Umbilical cord (tissue), 2 donors: ENCODE measurements around the gene CFAP107. TPM values are rescaled to one million over a fixed set of nuclear protein-coding genes. Genes with fewer than 3 reads are reported as not detected.

Experiments used
- DNase-seq: peaks from one replicate; pipeline ENCODE4 v3.0.0-alpha.2; 2015; ENCODE audit warnings: low spot score
- total RNA-seq: library from RNA; depleted of rRNA; stranded (reverse); fragments of >200 nt; gene quantifications from one replicate; pipeline ENCODE4 v1.2.3, GENCODE V29; 2014; ENCODE audit warnings: low replicate concordance; ENCODE audit not compliant: insufficient read depth

Gene CFAP107
- total RNA-seq, 1 donor from 2014 or later: not detected

DNA sequence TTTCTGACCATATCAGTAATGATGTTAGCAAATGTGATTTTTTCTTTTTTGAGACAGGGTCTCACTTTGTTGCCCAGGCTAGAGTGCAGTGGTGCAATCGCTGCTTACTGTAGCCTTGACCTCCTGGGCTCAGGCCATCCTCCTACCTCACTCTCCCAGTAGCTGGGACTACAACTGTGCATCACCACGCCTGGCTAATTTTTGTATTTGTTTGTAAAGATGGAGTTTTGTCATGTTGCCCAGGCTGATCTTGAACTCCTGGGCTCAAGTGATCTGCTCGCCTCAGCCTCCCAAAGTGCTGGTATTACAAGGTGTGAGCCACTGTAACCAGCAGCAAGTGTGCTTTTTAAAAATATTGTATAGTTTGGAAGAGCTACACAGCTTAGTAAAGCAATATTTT is 4.1 kb upstream of the CFAP107 start:
- no peak for DNase-seq

DNA sequence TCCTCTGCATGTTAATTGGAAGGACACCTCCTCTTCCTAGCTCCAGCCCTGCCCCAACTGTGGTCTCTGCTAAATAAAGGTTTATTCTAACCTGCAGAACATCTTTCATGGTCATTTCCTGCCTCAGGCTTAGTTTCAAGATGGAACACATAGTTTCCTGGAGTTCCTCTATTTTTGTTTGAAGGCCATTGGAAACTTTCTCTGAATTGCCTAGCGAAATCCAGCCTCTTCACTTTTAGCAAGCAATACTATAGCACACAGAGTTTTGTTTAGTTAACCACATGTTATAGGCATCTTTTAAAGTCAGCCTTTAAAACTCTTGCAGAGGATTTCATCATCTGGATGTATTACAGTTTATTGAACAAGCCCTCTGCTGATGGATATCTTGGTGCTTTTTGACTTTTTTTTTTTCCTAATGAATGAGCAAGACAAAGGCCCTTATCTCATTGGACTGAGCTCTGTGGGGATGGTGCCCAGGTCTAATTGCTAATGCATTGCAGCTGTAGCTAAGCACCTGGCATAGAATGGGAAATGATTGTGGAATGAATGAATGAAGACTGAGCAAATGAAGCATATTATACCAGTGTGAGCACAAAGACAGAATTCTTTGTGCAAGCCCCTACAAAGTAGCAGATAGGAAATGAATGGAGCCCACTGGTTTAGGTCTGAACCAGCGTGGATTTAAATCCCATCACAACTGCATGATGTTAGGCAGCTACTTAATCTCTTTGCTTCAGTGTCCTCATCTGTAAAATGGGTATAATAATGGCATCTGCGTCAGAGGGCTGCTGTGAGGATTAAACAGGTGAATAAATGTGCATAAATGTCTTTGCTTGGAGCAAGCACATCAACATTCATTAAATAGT is 641 bp upstream of the CFAP107 start:
- DNase-seq: no peak

DNA sequence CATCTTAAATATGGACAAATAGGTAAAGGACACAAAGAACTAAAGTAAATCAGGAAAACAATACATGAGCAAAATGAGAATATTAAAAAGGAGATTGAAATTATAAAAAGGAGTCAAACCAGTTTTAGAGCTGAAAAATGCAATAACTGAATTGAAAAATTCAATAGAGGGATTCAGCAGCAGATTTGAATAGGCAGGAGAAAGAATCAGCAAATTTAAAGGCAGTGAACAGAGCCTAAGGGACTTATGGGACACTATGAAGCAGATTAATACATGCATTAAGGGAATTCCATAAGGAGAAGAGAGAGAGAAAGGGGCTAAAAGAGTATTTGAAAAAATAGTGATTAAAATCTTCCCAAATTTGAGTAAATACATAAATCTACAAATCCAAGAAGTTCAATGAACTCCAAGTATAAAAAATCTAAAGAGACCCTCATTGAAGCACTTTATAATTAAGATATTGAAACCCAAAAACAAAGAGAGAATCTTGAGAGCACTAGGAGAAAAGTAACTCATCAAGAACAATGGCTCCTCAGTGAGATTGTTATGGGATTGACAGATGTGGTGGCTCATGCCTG is 2.9 kb downstream of the CFAP107 start:
- DNase-seq: no peak

DNA sequence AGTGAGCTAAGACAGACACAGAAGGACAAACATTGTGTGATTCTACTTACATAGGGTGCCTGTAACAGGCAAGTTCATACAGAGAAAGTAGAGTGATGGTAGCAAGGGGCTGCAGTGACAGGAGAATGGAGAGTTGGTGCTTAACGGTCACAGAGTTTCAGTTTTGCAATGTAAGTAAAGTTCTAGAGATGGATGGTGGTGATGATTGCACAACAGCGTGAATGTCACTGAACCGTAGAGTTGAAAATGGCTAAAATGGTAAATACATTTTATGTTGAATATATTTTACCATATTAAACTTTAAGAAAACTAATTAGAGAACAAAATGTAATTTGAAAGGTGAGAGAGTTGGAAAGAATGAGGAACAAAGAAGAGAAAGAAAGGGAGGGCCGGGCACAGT is 8.7 kb downstream of the CFAP107 start:
- DNase-seq: no peak

DNA sequence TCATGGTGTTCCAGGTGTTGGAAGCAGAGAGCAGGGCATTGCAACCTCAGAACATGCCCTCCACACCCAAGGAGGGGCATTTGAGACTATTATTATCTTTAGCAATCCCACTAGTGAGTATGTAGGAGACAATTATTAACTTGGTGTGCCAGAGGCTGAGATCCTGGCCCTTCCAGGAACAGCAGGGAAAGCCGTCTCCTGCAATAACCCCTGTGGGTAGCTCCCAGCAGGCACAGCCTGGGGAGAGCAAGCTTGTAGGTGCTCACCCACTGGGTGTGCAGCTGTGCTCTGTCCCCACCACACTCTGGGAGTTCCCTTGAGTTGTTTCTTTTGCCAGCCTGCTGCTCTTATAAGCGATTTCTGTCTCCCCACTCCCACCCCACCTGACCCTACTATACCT is 10.3 kb downstream of the CFAP107 start:
- no peak for DNase-seq

DNA sequence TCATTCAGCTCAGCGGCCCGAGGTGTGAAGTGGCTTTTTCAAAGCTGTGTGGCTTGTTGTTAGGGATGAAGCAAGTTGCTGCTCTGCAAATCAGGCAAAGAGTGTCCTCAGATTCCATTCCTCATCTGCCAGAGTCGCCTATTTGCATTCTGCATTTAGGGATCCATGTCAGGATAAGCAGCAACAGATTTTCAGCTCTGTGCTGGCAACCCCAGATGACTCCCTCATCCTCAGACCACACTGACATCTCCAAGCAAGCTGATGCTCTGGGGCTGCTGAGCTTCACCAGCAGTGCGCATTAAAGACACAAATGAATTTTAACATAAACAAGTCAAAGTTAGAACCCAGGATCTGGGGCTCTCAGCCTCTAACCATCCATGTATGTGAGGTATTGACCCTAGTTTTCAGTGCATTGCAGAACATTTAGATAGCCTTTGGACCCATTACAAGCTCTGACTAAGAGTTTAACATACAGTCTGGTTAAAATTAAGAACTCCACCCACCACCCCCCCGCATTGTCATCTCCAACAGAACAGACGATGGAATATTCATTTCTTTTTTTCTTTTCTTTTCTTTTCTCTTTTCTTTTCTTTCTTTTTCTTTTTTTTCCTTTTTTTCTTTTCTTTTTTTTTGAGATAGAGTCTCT is 10.9 kb downstream of the CFAP107 start:
- no peak for DNase-seq

DNA sequence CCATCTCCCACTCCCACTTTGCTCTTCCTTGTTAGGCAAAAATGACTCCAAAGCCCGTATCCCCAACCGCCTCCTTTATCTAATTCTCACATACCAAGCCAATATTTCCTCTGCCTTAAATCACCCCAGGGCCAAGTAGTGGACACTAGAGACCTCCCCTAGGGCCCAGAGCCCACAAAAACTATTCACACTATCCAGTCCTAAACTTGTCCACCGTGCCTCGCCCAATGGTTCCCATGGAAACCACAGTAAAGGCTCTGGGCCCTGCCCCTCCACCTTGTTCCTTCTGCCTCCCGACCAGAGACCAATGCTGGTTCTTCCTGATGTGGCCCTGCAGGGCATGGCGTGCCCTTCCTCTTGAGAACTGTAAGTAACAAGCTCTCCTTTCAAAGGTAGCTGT is 11.8 kb downstream of the CFAP107 start:
- DNase-seq: no peak

DNA sequence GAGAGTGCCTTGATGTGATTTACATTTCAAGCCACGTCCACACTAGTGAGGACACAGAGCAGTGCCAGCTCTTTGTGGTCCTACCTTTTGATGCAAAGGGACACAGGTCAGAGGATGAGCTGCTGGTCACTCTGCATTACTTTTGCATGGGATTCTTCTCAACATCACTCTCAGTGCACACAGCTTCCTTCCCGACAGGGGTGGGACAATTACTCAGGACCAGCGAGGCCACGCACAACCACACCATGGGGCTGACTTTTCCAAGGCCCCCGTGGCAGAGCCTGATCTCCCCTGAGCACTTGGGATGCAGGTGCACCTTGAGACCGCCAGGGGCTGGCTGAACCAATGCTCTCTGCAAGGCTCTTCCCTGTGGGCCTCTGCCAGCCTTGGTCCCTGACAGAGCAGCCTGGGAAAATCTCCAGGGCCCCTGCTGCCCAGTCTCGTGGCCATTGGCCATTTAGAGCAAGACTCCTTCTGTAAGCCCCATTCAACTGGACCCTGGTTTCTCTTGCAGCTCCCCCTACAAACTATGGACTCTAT is 14.3 kb downstream of the CFAP107 start:
- no peak for DNase-seq

DNA sequence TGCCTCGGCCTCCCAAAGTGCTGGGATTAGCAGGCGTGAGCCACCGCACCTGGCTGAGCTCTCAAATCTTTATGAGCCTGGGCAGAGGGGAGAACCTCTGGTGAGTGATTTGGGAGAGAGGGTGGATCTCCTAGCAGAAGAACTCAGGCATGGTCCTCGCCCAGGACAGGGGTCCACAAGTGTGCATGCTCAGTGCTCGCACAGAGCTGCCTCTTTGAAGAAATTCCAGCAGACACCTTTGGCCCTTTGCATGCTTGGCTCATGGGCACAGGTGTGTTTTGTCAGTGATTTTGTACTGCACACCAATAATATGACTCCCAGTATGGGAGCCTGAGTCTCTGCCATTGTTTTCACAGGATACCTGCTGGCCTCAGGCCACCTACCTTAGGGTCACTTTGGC is 15.8 kb downstream of the CFAP107 start:
- no peak for DNase-seq

DNA sequence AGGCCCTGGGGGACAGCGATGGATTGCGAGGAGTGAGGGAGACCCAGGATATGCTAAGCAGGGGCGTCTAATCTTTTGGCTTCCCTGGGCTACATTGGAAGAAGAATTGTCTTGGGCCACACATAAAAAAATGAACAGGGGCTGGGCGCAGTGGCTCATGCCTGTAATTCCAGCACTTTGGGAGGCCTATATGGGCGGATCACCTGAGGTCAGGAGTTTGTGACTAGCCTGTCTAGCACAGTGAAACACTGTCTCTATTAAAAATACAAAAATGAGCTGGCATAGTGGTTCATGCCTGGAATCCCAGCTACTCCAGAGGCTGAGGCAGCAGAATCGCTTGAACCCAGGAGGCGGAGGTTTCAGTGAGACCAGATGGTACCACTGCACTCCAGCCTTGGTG is 16.8 kb downstream of the CFAP107 start:
- DNase-seq: no peak

DNA sequence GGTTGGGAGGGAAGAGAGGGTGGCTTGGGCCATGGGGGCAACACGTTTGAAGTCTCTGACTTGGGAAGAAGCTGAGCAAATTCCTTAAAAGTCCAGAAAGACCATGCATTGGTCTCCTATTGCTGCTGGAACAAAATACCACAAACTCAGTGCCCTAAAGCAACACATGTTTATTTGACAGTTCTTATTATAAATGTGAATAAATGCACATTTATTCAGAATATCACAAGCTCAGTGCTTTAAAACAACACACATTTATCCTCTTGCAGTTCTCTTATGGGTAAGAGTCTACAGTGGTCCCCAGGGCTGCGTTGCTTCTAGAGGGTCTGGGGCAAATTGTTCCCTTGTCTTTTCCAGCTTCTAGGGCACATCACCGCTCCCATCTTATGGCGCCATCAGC is 17.5 kb downstream of the CFAP107 start:
- no peak for DNase-seq

DNA sequence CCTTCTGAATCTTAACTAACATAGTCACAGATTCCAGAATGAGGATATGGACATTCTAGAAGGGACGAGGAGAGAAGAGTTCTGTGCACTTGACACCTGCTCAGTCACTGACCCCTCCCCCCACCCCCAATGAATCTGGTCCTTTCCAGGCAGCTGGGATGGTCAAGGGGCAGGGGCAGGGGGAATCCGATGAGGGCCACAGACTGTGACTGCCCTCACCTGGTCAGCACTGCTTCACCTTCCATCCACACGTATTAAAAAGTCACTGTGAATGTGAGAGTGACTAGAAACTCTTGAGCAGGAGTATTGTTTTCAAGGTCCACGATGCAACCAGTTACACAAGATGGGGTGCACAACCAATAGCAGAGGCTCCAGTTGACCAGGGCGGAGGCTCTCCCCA is 18.0 kb downstream of the CFAP107 start:
- DNase-seq: no peak

DNA sequence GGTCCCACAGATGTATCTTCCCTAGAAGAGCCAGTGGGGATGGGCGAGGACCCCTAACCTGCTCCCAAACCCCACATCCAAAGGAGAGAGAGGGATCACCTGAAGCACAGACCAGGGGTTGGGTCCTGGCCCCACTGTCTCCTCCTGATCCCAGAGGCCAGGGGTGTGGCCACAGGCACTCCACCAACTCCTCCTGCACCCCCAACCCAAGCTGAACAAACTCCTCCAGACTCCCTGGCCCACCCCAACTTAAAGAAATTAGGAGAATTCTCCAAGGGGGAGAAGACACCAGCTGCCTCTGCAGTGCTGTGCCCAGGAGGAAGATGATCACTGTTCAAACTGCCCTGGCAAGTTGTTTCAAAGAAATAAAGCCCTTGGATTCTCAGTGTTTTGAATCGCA is 23.0 kb downstream of the CFAP107 start:
- no peak for DNase-seq

DNA sequence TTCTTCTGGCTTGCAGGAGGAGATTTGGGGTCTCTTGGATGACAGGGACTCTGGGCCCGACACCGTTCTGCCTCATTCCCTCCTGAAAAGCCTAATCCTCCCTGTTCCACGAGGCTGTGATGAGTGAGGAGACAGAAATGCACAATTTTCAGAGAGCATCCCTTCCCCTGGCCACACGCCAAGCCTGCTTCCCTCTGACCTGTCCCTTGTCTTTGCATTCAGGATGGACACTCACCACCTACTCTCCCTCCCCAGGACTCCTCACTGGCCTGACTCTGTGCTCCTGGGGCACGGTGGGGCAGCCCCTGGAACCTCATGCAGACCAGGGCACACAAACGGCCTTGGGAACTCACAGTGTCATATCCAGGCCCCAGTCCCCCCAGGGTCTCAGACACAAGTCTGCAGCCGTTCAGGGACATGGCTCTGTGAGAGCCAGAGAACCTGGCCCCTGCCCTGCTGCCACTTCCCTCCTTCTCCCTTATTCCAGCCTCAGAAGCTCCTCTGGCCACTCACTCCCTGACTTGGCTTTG is 24.0 kb downstream of the CFAP107 start:
- DNase-seq: no peak

DNA sequence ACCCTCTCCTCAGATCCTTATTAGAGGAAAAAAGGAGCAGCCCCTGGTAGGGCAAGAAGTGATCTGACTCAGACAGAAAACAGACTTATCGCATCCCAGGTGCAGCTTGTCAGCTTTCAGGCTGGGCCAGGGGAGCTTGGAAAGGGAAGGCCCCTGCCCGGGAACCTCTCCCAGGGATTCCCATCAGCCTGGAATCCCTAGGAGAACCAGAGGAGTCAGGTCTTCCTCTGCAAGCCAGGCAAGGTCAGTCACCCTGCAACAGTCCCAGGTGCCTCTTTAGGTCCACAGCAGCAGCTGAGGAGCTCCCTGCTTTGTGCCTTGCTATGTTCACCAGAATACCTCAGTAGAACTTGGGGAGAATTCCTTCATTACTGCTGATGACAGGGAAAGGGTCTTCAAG is 24.6 kb downstream of the CFAP107 start:
- no peak for DNase-seq

DNA sequence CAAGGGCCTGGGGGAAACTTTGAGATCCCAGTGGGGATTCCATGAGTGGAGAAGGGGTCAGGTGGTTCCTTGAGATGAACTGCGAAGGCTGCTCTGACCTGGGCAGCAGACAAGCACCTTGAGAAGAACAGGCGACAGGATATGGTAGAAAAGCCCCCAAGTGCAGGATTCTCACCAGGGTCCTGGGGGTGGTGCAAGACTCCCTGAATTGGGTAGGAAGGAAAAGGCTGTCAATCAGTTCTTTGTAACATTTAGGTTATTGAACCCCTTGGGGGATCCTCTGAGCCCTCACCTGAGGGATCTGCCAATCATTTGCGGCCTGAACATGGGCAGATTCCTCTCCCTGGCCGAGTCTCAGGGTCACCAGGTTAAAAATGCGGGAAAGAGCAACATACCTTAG is 25.2 kb downstream of the CFAP107 start:
- DNase-seq: no peak

DNA sequence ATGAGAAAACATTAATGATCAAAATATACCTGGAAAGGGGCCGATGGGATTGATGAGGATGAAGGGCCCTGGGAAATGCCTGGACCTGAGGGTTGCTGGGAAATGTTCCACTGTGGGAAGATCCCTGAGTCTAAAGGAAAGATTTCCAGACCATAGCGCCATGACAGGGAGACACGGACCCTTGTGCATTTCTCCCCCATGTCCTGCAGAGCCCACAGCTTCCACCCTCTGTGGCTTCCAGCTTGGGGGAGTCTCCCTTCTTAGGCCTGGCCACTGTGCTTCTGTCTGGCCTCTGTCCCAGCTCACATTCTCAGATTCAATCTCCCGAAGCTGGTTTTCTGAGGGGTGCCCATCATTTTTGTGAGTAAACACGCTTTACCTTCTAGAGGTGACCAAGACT is 26.5 kb downstream of the CFAP107 start:
- no peak for DNase-seq

DNA sequence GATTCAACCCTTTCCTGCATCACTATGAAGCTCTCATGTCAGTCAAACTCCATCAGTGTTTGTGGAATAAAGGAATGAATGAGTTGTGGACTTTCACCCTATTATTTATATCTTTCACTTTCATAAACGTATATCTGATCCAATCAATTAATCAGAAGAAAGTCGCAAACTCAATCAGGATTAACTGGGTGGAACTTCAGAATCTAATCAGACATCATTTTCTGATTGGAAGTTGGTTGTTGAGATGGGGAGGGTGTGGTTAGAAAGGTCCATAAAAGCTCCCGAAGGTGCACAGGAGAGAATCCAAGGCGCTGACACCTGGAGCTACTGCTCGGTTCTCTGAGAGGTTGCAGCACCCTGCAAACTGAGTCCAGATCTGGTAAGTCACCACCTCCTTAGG is 27.4 kb downstream of the CFAP107 start, which contains the start of gene PRAMEF12:
Gene PRAMEF12, plus strand, starts transcription at position 301 of the 400 bp plus-strand sequence. CDS start 1,130 bp downstream, outside the sequence.
- DNase-seq: no peak

DNA sequence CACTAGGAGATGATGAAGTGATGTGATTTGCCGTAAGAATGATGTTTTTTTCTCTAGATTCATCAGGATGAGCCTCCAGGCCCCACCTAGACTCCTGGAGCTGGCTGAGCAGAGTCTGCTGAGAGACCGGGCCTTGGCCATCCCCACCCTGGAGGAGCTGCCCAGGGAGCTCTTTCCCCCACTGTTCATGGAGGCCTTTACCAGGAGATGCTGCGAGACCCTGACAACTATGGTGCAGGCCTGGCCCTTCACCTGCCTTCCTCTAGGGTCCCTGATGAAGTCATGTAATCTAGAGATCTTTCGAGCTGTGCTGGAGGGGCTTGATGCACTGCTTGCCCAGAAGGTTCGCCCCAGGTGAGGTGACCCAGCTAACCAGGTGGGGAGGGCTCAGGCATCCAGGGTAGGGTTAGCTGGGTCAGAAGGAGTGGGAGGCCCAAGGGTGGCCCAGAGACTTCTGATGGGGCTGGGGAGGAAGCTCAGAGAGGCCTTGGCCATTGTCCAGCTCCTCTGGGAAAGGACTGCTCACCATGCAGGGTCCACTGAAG is 28.9 kb downstream of the CFAP107 start:
- no peak for DNase-seq

DNA sequence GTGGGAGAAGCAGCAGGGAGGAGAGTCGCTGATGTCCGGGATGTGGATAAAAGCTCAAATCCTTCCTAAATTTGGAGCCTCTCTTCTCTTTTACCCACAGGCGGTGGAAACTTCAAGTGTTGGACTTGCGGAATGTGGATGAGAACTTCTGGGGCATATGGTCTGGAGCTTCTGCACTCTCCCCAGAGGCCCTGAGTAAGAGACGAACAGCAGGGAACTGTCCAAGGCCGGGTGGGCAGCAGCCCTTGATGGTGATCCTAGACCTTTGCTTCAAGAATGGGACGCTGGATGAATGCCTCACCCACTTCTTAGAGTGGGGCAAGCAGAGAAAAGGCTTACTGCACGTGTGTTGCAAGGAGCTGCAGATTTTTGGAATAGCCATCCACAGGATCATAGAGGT is 29.4 kb downstream of the CFAP107 start:
- no peak for DNase-seq

DNA sequence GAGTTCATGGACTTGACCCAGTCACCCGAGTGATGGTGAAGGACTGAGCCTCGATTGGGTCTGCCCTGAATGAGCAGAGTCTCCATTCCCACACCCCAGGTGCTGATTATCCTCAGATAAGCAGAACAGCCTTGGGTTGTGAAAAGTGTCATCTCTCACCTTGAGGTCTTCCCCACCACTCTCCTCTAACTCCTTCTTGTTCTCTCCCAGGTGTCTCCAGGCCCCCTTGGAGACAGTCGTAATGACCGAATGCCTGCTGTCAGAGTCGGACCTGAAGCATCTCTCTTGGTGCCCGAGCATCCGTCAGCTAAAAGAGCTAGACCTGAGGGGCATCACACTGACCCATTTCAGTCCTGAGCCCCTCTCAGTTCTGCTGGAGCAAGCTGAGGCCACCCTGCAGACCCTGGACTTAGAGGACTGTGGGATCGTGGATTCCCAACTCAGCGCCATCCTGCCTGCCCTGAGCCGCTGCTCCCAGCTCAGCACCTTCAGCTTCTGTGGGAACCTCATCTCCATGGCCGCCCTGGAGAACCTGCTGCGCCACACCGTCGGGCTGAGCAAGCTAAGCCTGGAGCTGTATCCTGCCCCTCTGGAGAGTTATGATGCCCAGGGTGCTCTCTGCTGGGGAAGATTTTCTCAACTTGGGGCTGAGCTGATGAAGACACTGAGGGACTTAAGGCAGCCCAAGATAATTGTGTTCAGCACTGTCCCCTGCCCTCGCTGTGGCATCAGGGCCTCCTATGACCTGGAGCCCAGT is 31.0 kb downstream of the CFAP107 start:
- DNase-seq: no peak
